HEK293T (cell line): ENCODE data around the gene CHD6.

ENCODE experiments used
- ARNT ChIP-seq: fragments of 450-650 bp; IDR thresholded peaks from 2 replicates; pipeline ENCODE4 v1.6.1; 2017; ENCODE audit warnings: mild to moderate bottlenecking
- FOXM1 ChIP-seq: fragments of 450-650 bp; IDR thresholded peaks from 2 replicates; pipeline ENCODE4 v1.6.1; 2017; ENCODE audit warnings: mild to moderate bottlenecking, borderline replicate concordance
- LEF1 ChIP-seq: fragments of 450-650 bp; IDR thresholded peaks from 2 replicates; pipeline ENCODE4 v1.6.1; 2017; ENCODE audit warnings: mild to moderate bottlenecking, borderline replicate concordance
- SP1 ChIP-seq: fragments of 450-650 bp; IDR thresholded peaks from 2 replicates; pipeline ENCODE4 v1.6.1; 2017

- no peak for TF ChIP-seq FOXM1
- no peak for TF ChIP-seq LEF1
- no peak for TF ChIP-seq SP1
- TF ChIP-seq ARNT = no peak
Observed at GRCh38 chr20:41480054-41480770, 138.0 kb downstream of the CHD6 start.
